ENCODE results near the gene MCOLN1. TPM values are rescaled to one million over a fixed set of nuclear protein-coding genes. Genes with fewer than 3 reads are reported as not detected.

MCOLN1 gene
- total RNA-seq, 4 donors from 2014 or later: 9.1 to 25.0 (median 14.5) TPM

DNA sequence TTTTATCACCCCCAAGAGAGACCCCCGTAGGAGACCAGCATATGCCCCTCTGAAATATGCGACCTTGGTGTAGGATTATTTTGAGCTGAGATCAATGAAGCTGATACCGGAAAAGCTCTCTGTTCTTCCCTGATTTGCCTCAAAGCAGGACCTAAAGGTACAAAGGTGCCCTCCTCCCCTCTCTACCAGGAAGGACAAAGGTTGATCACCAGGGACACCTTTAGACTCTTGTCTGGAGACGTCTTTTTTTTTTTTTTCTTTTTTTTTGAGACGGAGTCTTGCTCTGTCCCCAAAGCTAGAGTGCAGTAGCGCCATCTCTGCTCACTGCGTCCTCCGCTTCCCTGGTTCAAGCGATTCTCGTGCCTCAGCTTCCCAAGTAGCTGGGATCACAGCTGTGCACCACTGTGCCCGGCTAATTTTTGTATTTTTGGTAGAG is 32.8 kb upstream of the MCOLN1 start:
- no peak for TF ChIP-seq CTCF (IDR thresholded peaks at IDR 0.05)
- TF ChIP-seq POLR2A (IDR thresholded peaks at IDR 0.05): no peak
- no peak for DNase-seq
- WGBS, 2 donors: 82% methylated on average over 11 of the region's 11 CpGs
- H3K4me1 ChIP-seq: peaks cover 9 to 11% of the 10 kb centered on the region in 2 donors
- H3K4me3 ChIP-seq (replicated peaks in 1 of 3): no peak overlapping the region
- H3K27ac ChIP-seq: peak overlapping the region in 1 of 3 donors; percentile 77
- H3K27me3 ChIP-seq: no peaks in the 10 kb centered on the region
- intact Hi-C loops (cut with DNase I): no loop called here
- H3K9me3 ChIP-seq: no peaks in the 10 kb centered on the region
- H3K36me3 ChIP-seq: no peaks in the 10 kb centered on the region

DNA sequence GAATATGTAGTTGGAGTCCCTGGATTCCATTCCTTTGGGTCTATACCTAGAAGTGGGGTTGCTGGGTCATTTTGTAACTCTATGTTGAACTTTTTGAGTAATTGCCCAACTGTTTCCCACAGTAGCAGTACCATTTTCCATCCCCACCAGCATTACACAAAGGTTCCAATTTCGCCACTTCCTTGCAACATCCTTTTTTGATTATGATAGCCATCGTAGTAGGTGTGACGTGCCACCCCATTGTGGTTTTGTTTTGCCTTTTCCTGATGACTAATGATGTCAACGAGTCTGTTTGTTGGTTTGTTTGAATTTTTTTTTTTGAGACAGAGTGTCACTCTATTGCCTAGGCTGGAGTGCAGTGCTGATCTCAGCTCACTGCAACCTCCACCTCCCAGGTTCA is 30.3 kb upstream of the MCOLN1 start:
- H3K27me3 ChIP-seq: no peaks in the 10 kb centered on the region
- no peak for TF ChIP-seq POLR2A (IDR thresholded peaks at IDR 0.05)
- H3K36me3 ChIP-seq: no peaks in the 10 kb centered on the region
- H3K4me1 ChIP-seq: peaks cover 9 to 11% of the 10 kb centered on the region in 2 donors
- 73 to 86% methylated on average over 4 of the region's 4 CpGs for WGBS, 2 donors
- no peaks in the 10 kb centered on the region for H3K9me3 ChIP-seq
- H3K27ac ChIP-seq: no peak overlapping the region
- intact Hi-C loops (cut with DNase I): no loop called here
- no peak for DNase-seq
- H3K4me3 ChIP-seq (replicated peaks in 1 of 3): no peak overlapping the region

- H3K36me3 ChIP-seq: no peaks in the 10 kb centered on the region
- no peak overlapping the region for H3K4me3 ChIP-seq (replicated peaks in 1 of 3)
- no peak overlapping the region for H3K27ac ChIP-seq
- DNase-seq: no peak
- TF ChIP-seq CTCF (IDR thresholded peaks at IDR 0.05) (no peak), POLR2A (IDR thresholded peaks at IDR 0.05) (no peak)
- intact Hi-C loops (cut with DNase I): no loop called here
- no peaks in the 10 kb centered on the region for H3K27me3 ChIP-seq
- 85% methylated on average over 11 of the region's 11 CpGs for WGBS, 2 donors
- peaks cover 9 to 11% of the 10 kb centered on the region in 2 donors for H3K4me1 ChIP-seq
- H3K9me3 ChIP-seq: no peaks in the 10 kb centered on the region
Observed at GRCh38 chr19:7492558-7492957, 29.9 kb upstream of the MCOLN1 start.

- TF ChIP-seq POLR2A (IDR thresholded peaks at IDR 0.05) (no peak), CTCF (IDR thresholded peaks at IDR 0.05) (no peak)
- Histone ChIP-seq H3K27me3 (no peaks in the 10 kb centered on the region), H3K36me3 (no peaks in the 10 kb centered on the region), H3K4me1 (peaks cover under 1% of the 10 kb centered on the region in 2 donors), H3K9me3 (no peaks in the 10 kb centered on the region), H3K27ac (peak overlapping the region in 2 of 3 donors; percentile 17), H3K4me3 (replicated peaks in 1 of 3) (no peak overlapping the region)
- WGBS, 2 donors: 50 to 56% methylated on average over 9 to 13 of the region's 13 CpGs
- no peak for DNase-seq
- intact Hi-C loops (cut with DNase I): no loop called here
Observed at GRCh38 chr19:7494416-7495098, 27.9 kb upstream of the MCOLN1 start.

DNA sequence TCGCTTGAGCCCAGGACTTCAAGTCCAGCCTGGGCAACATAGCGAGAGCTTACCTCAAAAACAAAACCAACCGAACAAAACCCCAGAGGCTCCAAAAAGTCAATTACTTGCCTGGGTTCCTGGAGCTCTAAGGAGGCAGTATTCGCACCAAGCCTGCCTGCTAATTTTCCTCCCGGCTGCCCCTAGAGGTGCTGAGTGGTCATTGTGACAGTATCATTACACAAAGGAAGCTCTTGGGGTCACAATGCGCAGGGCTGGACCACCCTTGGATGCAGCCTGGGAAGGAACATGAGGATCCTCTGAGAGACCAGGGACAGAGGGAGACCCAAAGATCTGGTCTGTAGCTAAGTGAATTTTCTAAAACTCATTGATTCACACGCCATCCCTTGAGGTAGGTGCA is 25.1 kb upstream of the MCOLN1 start:
- TF ChIP-seq CTCF (IDR thresholded peaks at IDR 0.05) (peak in 1 of 6 experiments; percentile 13), POLR2A (IDR thresholded peaks at IDR 0.05) (no peak)
- no peaks in the 10 kb centered on the region for H3K36me3 ChIP-seq
- peaks cover 0 to 8% of the 10 kb centered on the region in 2 donors for H3K4me1 ChIP-seq
- no peaks in the 10 kb centered on the region for H3K27me3 ChIP-seq
- intact Hi-C loops (cut with DNase I): no loop called here
- no peak overlapping the region for H3K4me3 ChIP-seq (replicated peaks in 1 of 3)
- DNase-seq: no peak
- 53 to 66% methylated on average over 7 of the region's 7 CpGs for WGBS, 2 donors
- H3K27ac ChIP-seq: no peak overlapping the region
- no peaks in the 10 kb centered on the region for H3K9me3 ChIP-seq

Measured in thyroid gland (tissue), 4 donors.